IMR-90 (cell line): ENCODE data around the gene TAB2. TPM values are rescaled to one million over a fixed set of nuclear protein-coding genes. Genes with fewer than 3 reads are reported as not detected.

ENCODE experiments used
- ATAC-seq: fragments of 200-7000 bp; cut with Tn5 transposase; 2 replicates; pipeline ENCODE4 v1.9.1; 2020; ENCODE audit warnings: low read depth, mild to moderate bottlenecking, moderate library complexity
- BruUV-seq: library from RNA; stranded (reverse); fragments of 400-500 nt; replicated peaks from 2 replicates; lab custom pipeline; 2021; lab: Mats Ljungman, UMichigan
- CTCF ChIA-PET: fragments of 300-600 bp; formaldehyde crosslinking; extraction: SDS; loops from one replicate; lab custom pipeline; 2021; ENCODE audit warnings: antibody characterized with exemption; lab: Yijun Ruan, JAX
- POLR2A ChIA-PET: fragments of 300-600 bp; sonication (Branson Sonifier 250); formaldehyde crosslinking; loops from one replicate; lab custom pipeline; 2022; ENCODE audit warnings: antibody characterized with exemption; ENCODE audit not compliant: unreplicated experiment; lab: Charles Lee
- DNase-seq: peaks from one replicate; pipeline ENCODE4 v3.0.0; 2013
- H2AFZ ChIP-seq: replicated peaks from 2 replicates; pipeline ENCODE3; 2013; ENCODE audit warnings: low read length, mild to moderate bottlenecking; ENCODE audit not compliant: poor library complexity
- H2AK5ac ChIP-seq: 2 replicates; pipeline ENCODE4 v1.6.1; 2013; ENCODE audit warnings: low read depth, low read length, inconsistent platforms
- H2AK9ac ChIP-seq: replicated peaks from 2 replicates; pipeline ENCODE3; 2013; ENCODE audit warnings: mild to moderate bottlenecking, low read depth, low read length, moderate library complexity; ENCODE audit not compliant: poor library complexity
- H2BK120ac ChIP-seq: 2 replicates; pipeline ENCODE4 v1.6.1; 2013; ENCODE audit warnings: low read depth, low read length, inconsistent platforms
- H2BK15ac ChIP-seq: 3 replicates; pipeline ENCODE4 v1.6.1; 2013; ENCODE audit warnings: low read depth, low read length, inconsistent platforms
- H2BK20ac ChIP-seq: 2 replicates; pipeline ENCODE4 v1.6.1; 2013; ENCODE audit warnings: low read depth, mild to moderate bottlenecking, inconsistent platforms, low read length, moderate library complexity
- H2BK5ac ChIP-seq: 2 replicates; pipeline ENCODE4 v1.6.1; 2013; ENCODE audit warnings: mild to moderate bottlenecking, low read depth, low read length, inconsistent platforms; ENCODE audit not compliant: poor library complexity, severe bottlenecking
- H3K14ac ChIP-seq: replicated peaks from 2 replicates; pipeline ENCODE4 v1.6.1; 2013; ENCODE audit warnings: low read depth, low read length, inconsistent platforms
- H3K18ac ChIP-seq: 2 replicates; pipeline ENCODE4 v1.6.1; 2013; ENCODE audit warnings: low read depth, low read length, control low read depth
- H3K23ac ChIP-seq: 2 replicates; pipeline ENCODE4 v1.6.1; 2013; ENCODE audit warnings: low read depth, low read length, inconsistent platforms
- H3K27ac ChIP-seq: 2 replicates; pipeline ENCODE4 v1.5.1; 2013; ENCODE audit warnings: mild to moderate bottlenecking, control low read depth, low read length; ENCODE audit not compliant: insufficient read depth
- H3K27me3 ChIP-seq: 2 replicates; pipeline ENCODE4 v1.6.1; 2013; ENCODE audit warnings: low read length; ENCODE audit not compliant: control insufficient read depth, insufficient read depth
- H3K36me3 ChIP-seq: 2 replicates; pipeline ENCODE4 v1.6.1; 2013; ENCODE audit warnings: low read length, mixed read lengths; ENCODE audit not compliant: control insufficient read depth, insufficient read depth
- H3K4ac ChIP-seq: 2 replicates; pipeline ENCODE4 v1.6.1; 2013; ENCODE audit warnings: low read depth, low read length, inconsistent platforms
- H3K4me1 ChIP-seq: 2 replicates; pipeline ENCODE4 v1.6.1; 2013; ENCODE audit warnings: low read length, mixed read lengths; ENCODE audit not compliant: control insufficient read depth, insufficient read depth
- H3K4me2 ChIP-seq: 2 replicates; pipeline ENCODE4 v1.6.1; 2013; ENCODE audit warnings: low read depth, mild to moderate bottlenecking, control low read depth, low read length, moderate library complexity
- H3K4me3 ChIP-seq: 2 replicates; pipeline ENCODE4 v1.5.1; 2013; ENCODE audit warnings: low read depth, mild to moderate bottlenecking, control low read depth, low read length, moderate library complexity; ENCODE audit not compliant: insufficient read depth
- H3K56ac ChIP-seq: 2 replicates; pipeline ENCODE4 v1.6.1; 2013; ENCODE audit warnings: low read length, inconsistent platforms; ENCODE audit not compliant: insufficient read depth; ENCODE audit errors: extremely low read depth
- H3K79me1 ChIP-seq, 2 experiments: 2 replicates each; pipeline ENCODE4 v1.6.1; 2013; ENCODE audit warnings: low read length in 2 of 2, inconsistent platforms in 1 of 2, low read depth in 1 of 2
- H3K9ac ChIP-seq: 2 replicates; pipeline ENCODE4 v1.6.1; 2013; ENCODE audit warnings: low read depth, low read length, control low read depth
- H3K9me1 ChIP-seq: 2 replicates; pipeline ENCODE4 v1.6.1; 2013; ENCODE audit warnings: low read length, inconsistent platforms; ENCODE audit not compliant: insufficient read depth
- H3K9me3 ChIP-seq: 2 replicates; pipeline ENCODE4 v1.6.1; 2013; ENCODE audit warnings: low read length; ENCODE audit not compliant: control insufficient read depth, insufficient read depth
- H4K20me1 ChIP-seq: 2 replicates; pipeline ENCODE4 v1.6.1; 2013; ENCODE audit warnings: low read length, inconsistent platforms; ENCODE audit not compliant: insufficient read depth
- H4K5ac ChIP-seq: 2 replicates; pipeline ENCODE4 v1.6.1; 2013; ENCODE audit warnings: mild to moderate bottlenecking, low read depth, low read length, control low read depth
- H4K8ac ChIP-seq, 2 experiments: 2 replicates each; pipeline ENCODE4 v1.6.1; 2013; ENCODE audit warnings: low read depth in 2 of 2, low read length in 2 of 2, control low read depth in 1 of 2, inconsistent platforms in 1 of 2
- H4K91ac ChIP-seq: 2 replicates; pipeline ENCODE4 v1.6.1; 2013; ENCODE audit warnings: low read depth, low read length, inconsistent platforms; ENCODE audit not compliant: insufficient read depth
- BHLHE40 ChIP-seq: fragments of 150-350 bp; IDR thresholded peaks from 2 replicates; pipeline ENCODE4 v1.6.1; 2016; ENCODE audit warnings: mild to moderate bottlenecking, low read depth, low read length
- CTCF ChIP-seq: conservative IDR thresholded peaks from 2 replicates; pipeline ENCODE4 v1.5.1; 2012; ENCODE audit warnings: mild to moderate bottlenecking, low read depth, low read length, improper control_type of control experiment
- ELK1 ChIP-seq: fragments of 150-350 bp; IDR thresholded peaks from 2 replicates; pipeline ENCODE4 v1.6.1; 2016; ENCODE audit warnings: low read depth, mild to moderate bottlenecking, low read length, moderate library complexity, borderline replicate concordance
- FOS ChIP-seq: fragments of 150-350 bp; IDR thresholded peaks from 2 replicates; pipeline ENCODE4 v1.6.1; 2016; ENCODE audit warnings: low read depth, low read length
- MAFK ChIP-seq: IDR thresholded peaks from 2 replicates; pipeline ENCODE4 v1.6.1; 2012; ENCODE audit warnings: low read depth, low read length, improper control_type of control experiment
- MAZ ChIP-seq: IDR thresholded peaks from 2 replicates; pipeline ENCODE4 v1.6.1; 2012; ENCODE audit warnings: low read depth, mild to moderate bottlenecking, low read length, improper control_type of control experiment, moderate library complexity, borderline replicate concordance
- MXI1 ChIP-seq: IDR thresholded peaks from 2 replicates; pipeline ENCODE4 v1.6.1; 2012; ENCODE audit warnings: low read depth, mild to moderate bottlenecking, low read length, moderate library complexity, borderline replicate concordance
- NFE2L2 ChIP-seq: fragments of 150-350 bp; IDR thresholded peaks from 2 replicates; pipeline ENCODE4 v1.6.1; 2016; ENCODE audit warnings: low read depth, mild to moderate bottlenecking, low read length
- RAD21 ChIP-seq: IDR thresholded peaks from 2 replicates; pipeline ENCODE4 v1.6.1; 2012; ENCODE audit warnings: low read length, improper control_type of control experiment
- RCOR1 ChIP-seq: IDR thresholded peaks from 2 replicates; pipeline ENCODE4 v1.6.1; 2012; ENCODE audit warnings: mild to moderate bottlenecking, low read length, improper control_type of control experiment; ENCODE audit not compliant: insufficient replicate concordance
- RFX5 ChIP-seq: IDR thresholded peaks from 2 replicates; pipeline ENCODE4 v1.8.0; 2012; ENCODE audit warnings: low read depth, mild to moderate bottlenecking, low read length, moderate library complexity
- SMC3 ChIP-seq: fragments of 150-350 bp; IDR thresholded peaks from 2 replicates; pipeline ENCODE4 v1.6.1; 2016; ENCODE audit warnings: low read depth, mild to moderate bottlenecking, antibody characterized with exemption, low read length, moderate library complexity
- USF2 ChIP-seq: fragments of 150-350 bp; IDR thresholded peaks from 2 replicates; pipeline ENCODE4 v1.6.1; 2017; ENCODE audit warnings: mild to moderate bottlenecking, antibody characterized with exemption, low read length, low read depth
- WGBS, 2 experiments: methylation state at CpG; one replicate each; pipeline versions ENCODE4 v1.1.5 to v1.1.7; 2013; ENCODE audit warnings: missing lambda C conversion rate in 2 of 2; ENCODE audit not compliant: insufficient read length in 1 of 2; ENCODE audit errors: extremely low coverage in 2 of 2; 5-methylcytosine and 5-hydroxymethylcytosine counted together
- dilution Hi-C: fragments of 300-500 bp; cut with HindIII; formaldehyde crosslinking; loops from one replicate; pipeline ENCODE4 v1.14.3; 2018; ENCODE audit warnings: low sequenced_read_pairs; ENCODE audit not compliant: unreplicated experiment
- in situ Hi-C: fragments of 300-500 bp; cut with MboI; formaldehyde crosslinking; loops from 3 replicates; pipeline ENCODE4 v1.14.3; 2019; ENCODE audit warnings: low sequenced_read_pairs, inconsistent platforms, mixed read lengths
- intact Hi-C: fragments of 100-400 bp; cut with micrococcal nuclease; formaldehyde crosslinking; loops from 2 replicates; pipeline ENCODE4 v1.10.0; 2022
- polyA plus RNA-seq, 3 experiments: library from polyadenylated mRNA; depleted of rRNA; stranded (reverse); fragments of >200 nt; gene quantifications; 2 replicates each; pipeline ENCODE4 v1.2.3, GENCODE V29; 2012; ENCODE audit warnings: low replicate concordance in 1 of 3
- total RNA-seq: library from RNA; depleted of rRNA; stranded (reverse); fragments of >200 nt; gene quantifications from 2 replicates; pipeline ENCODE4 v1.2.3, GENCODE V29; 2012

The TAB2 gene
- total and polyA plus RNA-seq, 2 of the 4 experiments (the other 2 are of a cell fraction), result 20.8 to 25.3 TPM

DNA sequence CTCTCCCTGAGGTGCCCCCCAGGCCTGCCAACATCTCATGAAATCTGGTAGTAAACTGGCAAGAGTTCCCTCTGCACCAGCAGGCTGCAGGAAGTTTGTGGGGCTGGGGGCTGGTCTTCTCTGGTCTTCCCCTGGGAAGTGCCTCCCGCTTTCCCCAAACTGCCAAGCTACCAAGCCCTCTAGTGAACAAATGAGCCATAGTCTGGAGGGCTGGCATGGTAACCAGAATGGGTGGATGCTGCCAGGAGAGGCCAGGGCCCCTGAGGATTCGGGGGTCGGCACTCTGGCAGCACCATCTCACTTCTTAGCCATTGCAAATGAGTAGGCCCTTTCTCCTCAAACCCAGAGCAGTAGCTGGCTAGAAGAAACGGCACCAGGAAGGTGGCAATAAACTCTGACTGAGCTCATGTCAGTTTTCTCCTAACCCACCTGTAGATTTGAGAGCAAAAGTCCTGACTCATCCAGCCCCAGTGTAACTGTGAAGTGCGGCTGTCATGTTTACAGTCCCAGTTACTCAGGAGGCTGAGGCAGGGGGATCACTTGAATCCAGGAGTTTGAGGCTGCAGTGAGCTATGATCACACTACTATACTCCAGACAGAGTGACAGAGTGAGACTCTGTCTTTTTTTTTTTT, 131.4 kb downstream of the TAB2 start:
- H2BK5ac ChIP-seq, result no peak overlapping the region
- in situ Hi-C loops, result no loop called here
- WGBS, 2 experiments, result 83% methylated on average over 2 of the region's 5 CpGs; no CpG with 5 or more reads in 1 of the 2 experiments

More for the DNA sequence above, 131.4 kb downstream of the TAB2 start:
- Histone ChIP-seq H4K91ac (no peak overlapping the region), H3K79me1 (no peaks in the 10 kb centered on the region), H3K4me2 (no peak overlapping the region), H4K20me1 (no peaks in the 10 kb centered on the region), H3K4me1 (peaks cover 4% of the 10 kb centered on the region), H4K8ac (no peak overlapping the region), H3K9ac (no peak overlapping the region), H3K14ac (no peak overlapping the region), H3K56ac (no peak overlapping the region), H2BK20ac (no peak overlapping the region), H3K27me3 (peaks cover 17% of the 10 kb centered on the region; the same call in 1 of the 2 replicates), H3K9me3 (no peaks in the 10 kb centered on the region), H4K5ac (no peak overlapping the region), H3K4me3 (no peak overlapping the region), H2BK15ac (no peak overlapping the region), H3K18ac (no peak overlapping the region), H2AK9ac (no peak overlapping the region), H2BK120ac (no peak overlapping the region), H2AFZ (no peak overlapping the region), H3K4ac (no peak overlapping the region), H3K9me1 (peaks cover 5% of the 10 kb centered on the region; the same call in 1 of the 2 replicates), H3K36me3 (no peaks in the 10 kb centered on the region), H2AK5ac (no peak overlapping the region), H3K23ac (no peak overlapping the region), H3K27ac (no peak overlapping the region)
- ChIA-PET CTCF (interaction anchor here (0.6 to 0.7 kb wide), 2 partner anchors 367 to 633 kb away, joined by 3 to 7 read pairs; no protein-coding TSS in a partner anchor), POLR2A (no interaction called here)
- dilution Hi-C loops, result no loop called here
- BruUV-seq, result no TSS peak
- TF ChIP-seq MXI1, result no peak
- TF ChIP-seq NFE2L2, result no peak
- TF ChIP-seq SMC3, result no peak
- TF ChIP-seq RFX5, result no peak
- no peak for TF ChIP-seq FOS
- TF ChIP-seq MAZ, result no peak
- TF ChIP-seq RAD21, result no peak
- no peak for TF ChIP-seq ELK1
- no peak for TF ChIP-seq MAFK
- no peak for TF ChIP-seq RCOR1
- TF ChIP-seq USF2, result no peak
- no peak for TF ChIP-seq BHLHE40
- TF ChIP-seq CTCF, result no peak
- ATAC-seq, result no peak
- intact Hi-C loops, result no loop called here
- no peak for DNase-seq
